ENCODE results near the gene USP4. TPM values are rescaled to one million over a fixed set of nuclear protein-coding genes. Genes with fewer than 3 reads are reported as not detected.
"Not testable (repeated sequence)": the region's sequence is repeated elsewhere in the genome, so short reads cannot be mapped to it uniquely, and the experiment has no call there.

USP4 gene
- total RNA-seq, 1 donor from 2014 or later, result 11.8 TPM

- peak; percentile 23 for DNase-seq (ENCODE audit: low read depth)
Measured at GRCh38 chr3:49255718-49256511, 83.9 kb downstream of the USP4 start.

- DNase-seq (ENCODE audit: low read depth), result peak; percentile 93
Measured at GRCh38 chr3:49255112-49255511, 84.7 kb downstream of the USP4 start.

DNA sequence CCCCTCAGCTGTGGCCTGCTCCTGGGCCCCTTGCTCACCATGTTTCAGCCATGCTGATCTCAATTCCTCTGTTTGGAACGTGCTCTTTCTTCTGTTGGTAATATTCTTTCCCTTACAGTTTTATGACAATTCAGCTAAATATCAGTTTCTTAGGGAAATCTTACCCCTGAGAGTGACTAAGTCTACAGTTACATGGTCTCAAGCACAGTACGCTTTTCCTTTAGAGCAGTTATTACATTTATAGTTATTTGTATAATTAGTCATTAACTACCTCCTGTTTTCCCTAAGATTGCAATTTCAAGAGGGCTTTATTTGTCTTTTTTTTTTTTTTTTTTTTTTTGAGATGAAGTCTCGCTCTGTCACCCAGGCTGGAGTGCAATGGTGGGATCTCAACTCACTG lies 86.3 kb downstream of the USP4 start:
- no peak for DNase-seq (ENCODE audit: low read depth)

- peak; percentile 26 for DNase-seq (ENCODE audit: low read depth)
Measured at GRCh38 chr3:49248840-49249227, 91.0 kb downstream of the USP4 start.

DNA sequence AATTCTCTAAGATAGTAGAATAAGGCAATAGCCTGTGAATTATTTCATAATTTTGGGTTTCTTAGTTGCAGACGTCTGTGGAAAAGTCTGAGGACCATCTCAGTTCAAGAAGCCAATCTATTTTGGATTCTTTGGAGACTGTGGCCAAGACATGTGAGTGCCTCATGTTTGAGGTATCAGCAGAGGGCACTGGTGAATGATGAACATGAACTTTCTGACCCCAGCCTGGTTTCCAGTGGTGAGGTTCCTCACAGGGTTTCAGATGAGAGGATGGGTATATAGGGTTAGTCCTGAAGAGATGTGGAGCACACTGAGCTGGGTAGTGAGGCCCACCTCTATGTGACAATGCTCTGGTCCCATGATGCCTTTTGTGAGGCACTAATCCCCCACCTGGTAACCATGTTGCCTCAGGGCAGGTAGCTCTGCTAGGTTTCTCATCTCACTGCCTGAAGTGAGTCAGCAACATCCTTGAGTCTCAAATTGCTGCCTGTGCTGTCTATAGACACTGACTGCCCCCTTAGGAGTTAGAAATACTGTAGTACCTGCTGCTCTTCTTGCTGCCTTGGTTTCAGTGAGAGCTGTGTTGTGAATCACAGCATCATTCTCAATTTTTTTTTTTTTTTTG lies 95.2 kb downstream of the USP4 start:
- DNase-seq (ENCODE audit: low read depth), result peak; percentile 41

DNA sequence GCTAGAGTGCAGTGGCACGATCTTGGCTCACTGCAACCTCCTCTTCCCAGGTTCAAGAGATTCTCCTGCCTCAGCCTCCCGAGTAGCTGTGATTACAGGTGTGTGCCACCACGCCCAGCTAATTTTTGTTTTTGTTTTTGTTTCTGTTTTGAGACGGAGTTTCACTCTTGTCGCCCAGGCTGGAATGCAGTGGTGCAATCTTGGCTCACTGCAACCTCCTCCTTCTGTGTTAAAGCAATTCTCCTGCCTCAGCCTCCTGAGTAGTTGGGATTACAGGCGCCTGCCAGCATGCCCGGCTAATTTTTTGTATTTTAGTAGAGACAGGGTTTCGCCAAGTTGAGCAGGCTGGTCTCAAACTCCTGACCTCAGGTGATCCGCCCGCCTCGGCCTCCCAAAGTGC lies 99.8 kb downstream of the USP4 start:
- DNase-seq (ENCODE audit: low read depth), result not testable (repeated sequence)

- peak; percentile 40 for DNase-seq (ENCODE audit: low read depth)
Measured at GRCh38 chr3:49238274-49239127, 101.4 kb downstream of the USP4 start.

GRCh38 chr3:49237344-49237743 lies 102.5 kb downstream of the USP4 start:
- no peak for DNase-seq (ENCODE audit: low read depth)

DNA sequence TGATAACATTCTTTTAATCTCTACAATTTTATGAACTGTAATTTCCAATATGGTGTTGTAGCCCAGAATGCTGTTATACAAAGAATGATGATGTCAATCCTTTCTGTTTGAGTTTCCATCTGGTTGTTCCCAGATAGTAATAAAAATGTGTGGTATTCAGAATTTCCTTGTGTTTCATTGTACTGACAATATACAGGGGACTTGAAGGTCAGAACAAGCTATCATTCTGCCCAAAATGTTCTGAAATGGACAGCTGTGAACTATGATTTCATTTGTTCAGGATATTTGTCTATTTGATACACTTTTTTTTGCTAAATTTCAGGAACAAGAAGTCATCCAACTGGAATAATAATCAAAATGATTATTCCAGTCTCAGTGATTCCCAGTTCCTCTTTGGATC lies 103.6 kb downstream of the USP4 start:
- no peak for DNase-seq (ENCODE audit: low read depth)

- not testable (repeated sequence) for DNase-seq (ENCODE audit: low read depth)
Measured at GRCh38 chr3:49228817-49229216, 111.0 kb downstream of the USP4 start.

Small RNAs within 50 kb of the gene (microRNA-seq; reads per million reads assigned to microRNA genes)
- gene MIR4271, result not detected

Other genes with a start within 250 kb of the USP4 start
- gene QRICH1, start 246.0 kb downstream of the USP4 start, total RNA-seq, result 57.4 and 73.0 TPM in 2 replicates
- gene QARS1, start 235.3 kb downstream of the USP4 start, total RNA-seq, result 131 and 190 TPM in 2 replicates
- 66.1 and 74.5 TPM in 2 replicates for gene USP19, start 219.2 kb downstream of the USP4 start, total RNA-seq
- 632 and 641 TPM in 2 replicates for gene LAMB2, start 207.0 kb downstream of the USP4 start, total RNA-seq
- gene CCDC71, start 173.7 kb downstream of the USP4 start, total RNA-seq, result 34.3 and 35.0 TPM in 2 replicates
- 28.7 and 45.0 TPM in 2 replicates for gene KLHDC8B, start 168.5 kb downstream of the USP4 start, total RNA-seq
- gene C3orf62, start 62.8 kb downstream of the USP4 start, total RNA-seq, result 1.4 and 1.6 TPM in 2 replicates
- gene GPX1, start 18.3 kb upstream of the USP4 start, total RNA-seq, result 109 and 116 TPM in 2 replicates
- gene RHOA, start 71.9 kb upstream of the USP4 start, total RNA-seq, result 663 and 808 TPM in 2 replicates
- gene TCTA, start 72.4 kb upstream of the USP4 start, total RNA-seq, result 30.0 and 37.2 TPM in 2 replicates
- 0.36 and 0.56 TPM in 2 replicates for gene AMT, start 82.4 kb upstream of the USP4 start, total RNA-seq
- gene NICN1, start 89.3 kb upstream of the USP4 start, total RNA-seq, result 3.4 and 5.7 TPM in 2 replicates
- 276 and 362 TPM in 2 replicates for gene DAG1, start 130.2 kb upstream of the USP4 start, total RNA-seq
- 0.31 and 0.45 TPM in 2 replicates for gene BSN, start 214.4 kb upstream of the USP4 start, total RNA-seq